Activated CD4-positive, alpha-beta T cell treated with anti-CD3 and anti-CD28 coated beads, Interleukin-2, amount 10 ng/mL, durations not matched to agents 24 days and 14 days (primary cell): ENCODE measurements around the gene NUMBL. TPM values are rescaled to one million over a fixed set of nuclear protein-coding genes. Genes with fewer than 3 reads are reported as not detected.
"Not testable (repeated sequence)": the region's sequence is repeated elsewhere in the genome, so short reads cannot be mapped to it uniquely, and the experiment has no call there.

Source experiments
- DNase-seq: peaks from one replicate; pipeline ENCODE4 v3.0.0; 2022
- H3K27ac Mint-ChIP-seq: one replicate; pipeline ENCODE4 v1.8.0; 2022; ENCODE audit warnings: mild to moderate bottlenecking, mixed read lengths
- H3K27me3 Mint-ChIP-seq: one replicate; pipeline ENCODE4 v1.8.0; 2022; ENCODE audit warnings: mixed read lengths
- H3K36me3 Mint-ChIP-seq: one replicate; pipeline ENCODE4 v1.8.0; 2022; ENCODE audit warnings: low read depth, mild to moderate bottlenecking, mixed read lengths
- H3K4me1 Mint-ChIP-seq: one replicate; pipeline ENCODE4 v1.8.0; 2021; ENCODE audit warnings: mixed read lengths
- H3K4me3 Mint-ChIP-seq: one replicate; pipeline ENCODE4 v1.8.0; 2022; ENCODE audit warnings: mild to moderate bottlenecking, moderate library complexity, mixed read lengths
- H3K9me3 Mint-ChIP-seq: one replicate; pipeline ENCODE4 v1.8.0; 2021; ENCODE audit warnings: mixed read lengths
- intact Hi-C: fragments of 100-400 bp; cut with micrococcal nuclease; formaldehyde crosslinking; loops from one replicate; pipeline ENCODE4 v1.15.1; 2023
- total RNA-seq: library from RNA; stranded (reverse); gene quantifications from 2 replicates; pipeline ENCODE4 v1.2.3, GENCODE V29; 2022

Gene NUMBL
- 18.9 and 24.2 TPM in 2 replicates for total RNA-seq

DNA sequence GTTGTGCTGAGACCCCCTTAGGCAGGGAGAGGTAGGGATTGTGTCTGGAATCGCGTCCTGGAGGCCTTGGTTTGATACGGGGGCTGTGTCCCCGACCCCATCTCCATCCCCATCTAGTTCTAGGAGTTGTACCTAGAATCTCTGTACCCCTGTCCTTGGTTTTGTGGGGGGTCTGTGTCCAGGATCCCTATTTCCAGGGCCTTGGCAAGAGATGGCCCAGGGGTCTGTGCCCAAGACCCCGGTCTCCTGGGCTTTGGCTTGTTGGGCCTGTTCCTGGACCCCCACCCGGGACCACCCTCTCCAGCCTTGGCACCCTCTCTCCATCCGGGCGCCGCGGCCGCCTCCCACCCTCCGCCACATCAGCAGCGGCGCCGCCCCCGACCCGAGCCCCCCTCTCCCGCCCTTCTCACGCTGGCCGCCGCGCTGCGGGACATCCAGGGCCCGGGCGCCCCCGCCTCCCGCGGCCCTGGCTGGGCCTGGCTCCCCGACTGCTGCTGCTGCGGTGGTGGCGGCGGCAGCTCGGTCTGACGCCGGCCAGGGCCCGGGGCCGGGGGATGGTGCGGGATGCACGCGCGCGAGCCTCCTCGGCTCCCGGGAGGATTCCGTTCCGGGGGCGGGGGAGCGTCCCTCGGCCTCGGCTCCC lies at the start of gene NUMBL:
Gene NUMBL, minus strand, starts transcription at position 602 of the 643 bp plus-strand sequence. Its CDS starts 168 bp downstream, at position 434.
- peaks cover 4% of the 10 kb centered on the region for H3K4me1 Mint-ChIP-seq
- H3K9me3 Mint-ChIP-seq: no peaks in the 10 kb centered on the region
- no peaks in the 10 kb centered on the region for H3K27me3 Mint-ChIP-seq
- peaks cover 18% of the 10 kb centered on the region for H3K36me3 Mint-ChIP-seq
- peak within 1 kb of the TSS; percentile 94 for H3K27ac Mint-ChIP-seq
- intact Hi-C loops: loop anchor here (1.0 kb wide), 1 partner anchor 27 kb away; no protein-coding TSS in a partner anchor
- DNase-seq: no peak
- peak within 1 kb of the TSS; percentile 91 for H3K4me3 Mint-ChIP-seq

DNA sequence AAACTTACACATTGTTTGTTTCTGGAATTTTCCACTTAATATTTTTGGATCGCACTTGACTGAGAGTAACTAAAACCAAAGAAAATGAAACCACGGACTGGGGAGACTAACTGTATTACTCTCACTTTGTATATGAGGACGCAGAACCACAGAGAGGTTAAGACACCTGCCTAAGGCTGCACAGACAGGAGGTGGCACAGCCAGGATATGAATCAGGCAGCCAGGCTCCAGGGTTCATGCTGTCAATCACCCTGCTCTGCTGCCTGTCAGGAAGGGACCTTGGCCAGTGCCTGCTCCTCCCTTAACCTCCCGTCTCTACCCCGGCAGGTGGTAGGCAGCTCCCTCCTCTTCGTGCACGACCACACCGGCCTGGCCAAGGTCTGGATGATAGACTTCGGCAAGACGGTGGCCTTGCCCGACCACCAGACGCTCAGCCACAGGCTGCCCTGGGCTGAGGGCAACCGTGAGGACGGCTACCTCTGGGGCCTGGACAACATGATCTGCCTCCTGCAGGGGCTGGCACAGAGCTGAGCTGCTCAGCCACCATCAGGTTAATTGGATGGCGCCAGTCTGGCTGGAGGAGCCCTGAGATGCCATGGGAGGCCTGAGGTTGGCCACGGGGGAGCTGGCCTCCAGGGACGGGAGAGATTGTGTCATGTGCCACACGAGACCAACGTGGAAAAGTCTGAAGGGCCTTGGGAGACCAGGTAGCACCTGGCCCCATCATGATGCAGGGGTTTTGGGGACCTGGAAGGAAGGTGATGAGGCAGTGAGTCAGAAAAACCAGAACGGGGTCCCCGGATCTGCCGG lies 48.8 kb upstream of the NUMBL start:
- H3K9me3 Mint-ChIP-seq: no peaks in the 10 kb centered on the region
- H3K4me3 Mint-ChIP-seq: no peak overlapping the region
- H3K27me3 Mint-ChIP-seq: no peaks in the 10 kb centered on the region
- H3K27ac Mint-ChIP-seq: no peak overlapping the region
- DNase-seq: no peak
- intact Hi-C loops: no loop called here
- H3K36me3 Mint-ChIP-seq: peaks cover 27% of the 10 kb centered on the region
- H3K4me1 Mint-ChIP-seq: no peaks in the 10 kb centered on the region

DNA sequence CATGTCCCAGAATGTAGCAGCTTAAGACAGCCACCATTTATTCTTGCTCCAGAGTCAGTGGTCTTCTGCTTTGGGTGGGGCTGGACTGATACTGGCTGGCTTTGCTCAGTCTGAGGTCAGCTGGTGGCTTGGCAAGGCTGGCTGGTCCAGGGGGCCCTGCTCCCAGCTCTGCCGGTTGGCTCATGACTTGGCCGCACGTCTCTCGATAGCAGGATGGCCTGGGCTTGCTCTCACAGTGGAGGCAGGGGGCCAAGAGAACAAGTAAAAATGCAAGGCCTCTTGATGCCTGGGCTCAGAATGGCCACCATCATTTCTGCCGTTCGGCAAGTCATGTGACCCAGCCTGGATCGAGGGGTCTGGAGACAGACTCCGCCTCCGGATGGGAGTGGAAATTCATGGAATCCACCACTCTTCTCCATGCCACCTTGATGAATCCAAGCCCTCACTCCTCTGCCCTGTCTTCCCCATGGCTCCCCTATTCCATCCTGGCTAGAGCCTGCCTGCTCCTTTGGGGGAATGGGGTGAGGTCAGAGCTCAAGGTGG lies 46.7 kb upstream of the NUMBL start:
- Mint-ChIP-seq H3K36me3 (peaks cover 41% of the 10 kb centered on the region), H3K4me3 (no peak overlapping the region), H3K9me3 (no peaks in the 10 kb centered on the region), H3K4me1 (no peaks in the 10 kb centered on the region), H3K27me3 (no peaks in the 10 kb centered on the region), H3K27ac (no peak overlapping the region)
- no peak for DNase-seq
- intact Hi-C loops: no loop called here

DNA sequence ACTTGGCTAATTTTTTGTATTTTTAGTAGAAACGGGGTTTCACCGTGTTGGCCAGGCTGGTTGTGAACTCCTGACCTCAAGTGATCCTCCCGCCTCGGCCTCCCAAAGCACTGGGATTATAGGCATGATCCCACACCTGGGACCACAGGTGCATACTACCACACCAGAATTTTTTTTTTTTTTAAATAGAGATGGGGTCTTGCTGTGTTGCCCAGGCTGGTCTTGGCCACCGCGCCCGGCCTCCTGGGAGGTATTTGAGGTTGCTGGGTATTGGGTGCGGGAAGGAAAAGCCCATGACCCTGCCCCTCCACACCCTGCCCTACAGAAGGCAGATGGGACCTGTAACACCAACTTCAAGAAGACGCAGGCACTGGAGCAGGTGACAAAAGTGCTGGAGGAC lies 46.2 kb upstream of the NUMBL start:
- no peak overlapping the region for H3K27ac Mint-ChIP-seq
- H3K4me3 Mint-ChIP-seq: no peak overlapping the region
- H3K4me1 Mint-ChIP-seq: no peaks in the 10 kb centered on the region
- H3K9me3 Mint-ChIP-seq: no peaks in the 10 kb centered on the region
- intact Hi-C loops: no loop called here
- no peaks in the 10 kb centered on the region for H3K27me3 Mint-ChIP-seq
- peaks cover 41% of the 10 kb centered on the region for H3K36me3 Mint-ChIP-seq
- no peak for DNase-seq

DNA sequence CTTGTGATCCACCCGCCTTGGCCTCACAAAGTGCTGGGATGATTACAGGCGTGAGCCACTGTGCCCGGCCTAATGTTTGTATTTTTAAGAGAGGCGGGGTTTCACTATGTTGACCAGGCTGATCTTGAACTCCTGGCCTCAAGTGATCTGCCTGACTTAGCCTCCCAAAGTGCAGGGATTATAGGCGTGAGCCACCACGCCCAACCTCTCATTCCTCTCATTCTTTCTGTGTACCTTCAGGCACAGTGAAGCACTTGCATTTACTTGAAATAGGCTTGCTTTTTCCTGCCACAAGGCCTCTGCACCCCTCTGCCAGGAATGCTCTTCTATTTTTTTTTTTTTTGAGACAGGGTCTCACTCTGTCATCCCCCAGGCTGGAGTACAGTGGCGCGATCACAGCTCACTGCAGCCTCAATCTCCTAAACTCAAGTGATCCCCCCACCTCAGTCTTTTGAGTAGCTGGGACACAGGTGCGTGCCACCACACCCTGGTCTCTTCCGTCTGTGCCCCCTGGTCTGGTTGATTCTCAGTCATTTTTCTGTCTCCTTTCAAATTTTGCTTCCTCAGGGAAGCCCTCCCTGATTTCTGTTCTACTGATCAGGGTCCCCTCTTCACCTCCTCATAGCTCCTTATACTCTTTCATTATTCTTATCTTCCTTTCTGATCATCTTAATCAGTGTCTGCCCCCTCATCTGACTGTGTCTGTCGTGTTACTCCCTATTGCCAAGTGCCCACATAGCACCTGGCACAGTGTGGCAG lies 44.7 kb upstream of the NUMBL start:
- DNase-seq: no peak
- Mint-ChIP-seq H3K9me3 (no peaks in the 10 kb centered on the region), H3K27me3 (no peaks in the 10 kb centered on the region), H3K4me3 (no peak overlapping the region), H3K4me1 (peaks cover 2% of the 10 kb centered on the region), H3K36me3 (peaks cover 50% of the 10 kb centered on the region), H3K27ac (no peak overlapping the region)
- intact Hi-C loops: no loop called here

DNA sequence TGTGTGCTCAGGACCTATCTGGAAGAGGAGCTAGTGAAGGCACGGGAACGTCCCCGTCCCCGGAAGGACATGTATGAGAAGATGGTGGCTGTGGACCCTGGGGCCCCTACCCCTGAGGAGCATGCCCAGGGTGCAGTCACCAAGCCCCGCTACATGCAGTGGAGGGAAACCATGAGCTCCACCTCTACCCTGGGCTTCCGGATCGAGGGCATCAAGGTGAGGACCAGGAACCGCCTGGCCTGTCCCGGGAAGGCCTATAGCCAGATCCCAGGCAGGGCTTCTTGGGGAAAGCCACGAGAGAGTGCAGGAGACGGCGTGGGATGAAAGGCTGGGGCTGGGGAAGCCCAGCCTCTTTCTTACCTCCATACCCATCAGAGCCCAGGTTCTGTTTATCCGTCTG lies 42.7 kb upstream of the NUMBL start:
- intact Hi-C loops: no loop called here
- H3K27me3 Mint-ChIP-seq: no peaks in the 10 kb centered on the region
- H3K27ac Mint-ChIP-seq: no peak overlapping the region
- H3K36me3 Mint-ChIP-seq: peaks cover 55% of the 10 kb centered on the region
- H3K4me3 Mint-ChIP-seq: no peak overlapping the region
- H3K4me1 Mint-ChIP-seq: peaks cover 4% of the 10 kb centered on the region
- no peaks in the 10 kb centered on the region for H3K9me3 Mint-ChIP-seq
- DNase-seq: no peak

DNA sequence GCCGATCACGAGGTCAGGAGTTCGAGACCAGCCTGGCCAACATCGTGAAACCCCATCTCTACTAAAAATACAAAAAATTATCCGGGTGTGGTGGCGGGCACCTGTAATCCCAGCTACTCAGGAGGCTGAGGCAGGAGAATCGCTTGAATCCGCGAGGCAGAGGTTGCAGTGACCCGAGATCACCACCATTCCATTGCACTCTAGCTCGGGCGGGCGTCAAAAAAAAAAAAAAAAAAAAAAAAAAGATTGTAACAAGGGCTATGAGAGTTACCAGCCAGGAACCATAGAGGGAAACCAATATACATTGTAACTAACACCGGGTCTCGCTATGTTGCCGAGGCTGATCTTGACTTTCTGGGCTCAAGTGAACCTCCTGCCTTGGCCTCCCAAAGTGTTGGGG lies 41.9 kb upstream of the NUMBL start:
- H3K27ac Mint-ChIP-seq, DNase-seq, H3K4me1 Mint-ChIP-seq, intact Hi-C loops, H3K4me3 Mint-ChIP-seq, H3K27me3 Mint-ChIP-seq, H3K9me3 Mint-ChIP-seq: not testable (repeated sequence)
- peaks cover 55% of the 10 kb centered on the region for H3K36me3 Mint-ChIP-seq

GRCh38 chr19:40730065-40730464 lies 39.6 kb upstream of the NUMBL start:
- intact Hi-C loops, H3K27me3 Mint-ChIP-seq, DNase-seq, H3K9me3 Mint-ChIP-seq, H3K27ac Mint-ChIP-seq, H3K4me3 Mint-ChIP-seq, H3K4me1 Mint-ChIP-seq: not testable (repeated sequence)
- H3K36me3 Mint-ChIP-seq: peaks cover 56% of the 10 kb centered on the region

- Mint-ChIP-seq H3K4me3 (no peak overlapping the region), H3K9me3 (no peaks in the 10 kb centered on the region), H3K27ac (no peak overlapping the region), H3K27me3 (no peaks in the 10 kb centered on the region), H3K4me1 (peaks cover 25% of the 10 kb centered on the region), H3K36me3 (peaks cover 62% of the 10 kb centered on the region)
- DNase-seq: no peak
- intact Hi-C loops: no loop called here
Measured at GRCh38 chr19:40726279-40726678, 35.8 kb upstream of the NUMBL start.

DNA sequence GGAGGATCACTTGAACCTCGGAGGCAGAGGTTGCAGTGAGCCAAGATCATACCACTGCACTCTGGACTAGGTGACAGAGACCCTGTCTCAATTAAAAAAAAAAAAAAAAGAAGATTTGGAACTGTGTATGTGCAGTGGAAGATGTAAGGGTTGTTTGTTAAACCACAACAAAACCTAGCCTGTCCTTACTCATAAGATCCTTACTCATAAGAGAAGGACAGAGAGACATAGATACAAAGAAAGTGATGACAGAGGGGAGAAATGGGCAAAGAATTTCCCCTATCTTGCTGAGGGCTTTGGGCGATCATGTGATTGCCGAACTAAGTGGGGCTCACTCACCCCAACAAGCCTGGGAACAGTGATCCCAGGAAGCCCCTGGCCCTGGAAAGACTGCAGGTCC lies 34.4 kb upstream of the NUMBL start:
- H3K4me1 Mint-ChIP-seq: peaks cover 36% of the 10 kb centered on the region
- H3K36me3 Mint-ChIP-seq: peaks cover 64% of the 10 kb centered on the region
- H3K4me3 Mint-ChIP-seq: no peak overlapping the region
- DNase-seq: no peak
- no peaks in the 10 kb centered on the region for H3K9me3 Mint-ChIP-seq
- intact Hi-C loops: no loop called here
- H3K27me3 Mint-ChIP-seq: no peaks in the 10 kb centered on the region
- H3K27ac Mint-ChIP-seq: peak overlapping the region; percentile 71

- intact Hi-C loops: no loop called here
- peaks cover 61% of the 10 kb centered on the region for H3K36me3 Mint-ChIP-seq
- H3K27me3 Mint-ChIP-seq: no peaks in the 10 kb centered on the region
- no peak for DNase-seq
- no peak overlapping the region for H3K4me3 Mint-ChIP-seq
- H3K4me1 Mint-ChIP-seq: peaks cover 39% of the 10 kb centered on the region
- H3K9me3 Mint-ChIP-seq: no peaks in the 10 kb centered on the region
- peak overlapping the region; percentile 71 for H3K27ac Mint-ChIP-seq
Measured at GRCh38 chr19:40724315-40724714, 33.9 kb upstream of the NUMBL start.

GRCh38 chr19:40723661-40724254 lies 33.3 kb upstream of the NUMBL start:
- Mint-ChIP-seq H3K36me3 (peaks cover 61% of the 10 kb centered on the region), H3K4me3 (no peak overlapping the region), H3K27me3 (no peaks in the 10 kb centered on the region), H3K4me1 (peaks cover 42% of the 10 kb centered on the region), H3K9me3 (no peaks in the 10 kb centered on the region), H3K27ac (no peak overlapping the region)
- intact Hi-C loops: no loop called here
- no peak for DNase-seq

DNA sequence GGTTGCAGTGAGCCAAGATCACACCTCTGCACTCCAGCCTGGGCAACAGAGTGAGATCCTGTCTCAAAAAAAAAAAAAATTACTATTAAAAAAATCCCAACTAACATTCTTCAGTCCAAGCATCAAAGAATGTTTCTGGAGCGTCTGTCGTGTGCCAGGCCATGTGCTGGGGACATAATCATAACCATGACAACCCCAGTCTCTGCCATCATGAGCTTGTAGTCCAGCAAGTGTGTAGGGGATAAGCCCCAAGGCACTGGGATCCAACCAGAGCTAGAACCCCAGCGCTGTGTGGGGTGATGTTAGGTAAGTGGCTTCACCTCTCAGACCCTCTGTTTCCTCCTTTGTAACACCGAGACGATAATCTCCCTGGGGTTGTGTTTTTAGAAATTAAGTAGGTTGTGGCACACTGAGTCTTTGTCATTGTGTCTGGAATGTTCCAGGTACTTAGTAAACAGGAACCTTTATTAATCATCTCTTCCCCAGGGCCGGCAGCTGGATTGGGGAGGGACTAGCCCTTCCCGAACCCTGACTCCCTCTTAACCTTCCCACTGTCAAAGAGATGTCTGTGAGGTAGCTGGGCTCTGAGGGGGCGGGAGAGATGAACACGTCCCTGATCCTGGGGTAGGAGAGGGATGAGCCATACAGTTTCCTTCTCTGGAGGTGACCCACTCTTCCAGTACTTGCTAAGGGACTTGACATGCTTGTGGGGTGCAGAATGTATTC lies 31.6 kb upstream of the NUMBL start:
- Mint-ChIP-seq H3K27me3 (no peaks in the 10 kb centered on the region), H3K9me3 (no peaks in the 10 kb centered on the region), H3K36me3 (peaks cover 57% of the 10 kb centered on the region), H3K4me1 (peaks cover 47% of the 10 kb centered on the region), H3K4me3 (no peak overlapping the region), H3K27ac (no peak overlapping the region)
- intact Hi-C loops: no loop called here
- no peak for DNase-seq
